Measurements from ENCODE around the gene DNLZ.

DNLZ gene

DNA sequence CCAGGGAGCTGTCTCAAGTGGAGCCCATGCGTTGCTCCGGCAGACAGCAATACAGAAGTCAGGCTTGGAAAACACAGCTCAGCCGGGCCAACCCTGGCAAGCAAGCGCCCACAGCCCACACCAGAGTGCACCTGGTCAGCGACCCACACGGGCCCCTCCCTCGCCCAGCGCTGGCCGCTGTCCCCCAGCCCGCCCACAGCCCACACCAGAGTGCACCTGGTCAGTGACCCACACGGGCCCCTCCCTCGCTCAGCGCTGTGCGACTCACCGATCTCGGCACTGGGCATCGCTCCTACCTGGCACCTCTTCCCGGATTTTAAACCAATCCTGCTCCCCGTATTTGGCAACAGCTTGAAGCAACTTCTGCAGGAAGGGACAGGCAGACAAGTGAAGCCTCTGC lies 23.7 kb upstream of the DNLZ start:
- H2AK5ac ChIP-seq (ENCODE audit: low read length, severe bottlenecking) = no peak overlapping the region
- 98% methylated on average over 19 of the region's 19 CpGs for WGBS
- H3K27ac ChIP-seq (ENCODE audit: low read length, poor library complexity, severe bottlenecking) = no peak overlapping the region
- no peak overlapping the region for H4K8ac ChIP-seq (ENCODE audit: low read length)
- no peak overlapping the region for H3K4ac ChIP-seq (ENCODE audit: low read depth in 1 of 2, low read length in 2 of 2)
- H3K23ac ChIP-seq (ENCODE audit: low read length in 2 of 2) = no peak overlapping the region
- H3K14ac ChIP-seq (ENCODE audit: low read length in 2 of 2) = no peak overlapping the region
- no peak overlapping the region for H2BK15ac ChIP-seq (ENCODE audit: low read depth, poor library complexity, severe bottlenecking)
- no peak for DNase-seq
- no peak overlapping the region for H2BK5ac ChIP-seq (ENCODE audit: low read depth, low read length, poor library complexity, severe bottlenecking)
- no peak overlapping the region for H4K91ac ChIP-seq (ENCODE audit: low read length)
- H3K9me3 ChIP-seq (ENCODE audit: control insufficient read depth, low read length) = no peaks in the 10 kb centered on the region
- no peaks in the 10 kb centered on the region for H3K27me3 ChIP-seq (ENCODE audit: control insufficient read depth in 1 of 2, insufficient read depth in 1 of 2, low read length in 2 of 2)
- peaks cover 80 to 90% of the 10 kb centered on the region in 2 experiments for H3K36me3 ChIP-seq (ENCODE audit: control insufficient read depth in 1 of 2, insufficient read depth in 2 of 2, low read depth in 1 of 2, low read length in 2 of 2)
- no peak overlapping the region for H3K4me2 ChIP-seq (ENCODE audit: low read length, poor library complexity, severe bottlenecking)
- H3K79me1 ChIP-seq (replicated peaks; ENCODE audit: low read length, poor library complexity, severe bottlenecking) = peaks cover 54% of the 10 kb centered on the region
- no peak overlapping the region for H2BK12ac ChIP-seq (ENCODE audit: low read length in 2 of 2)
- H3K9ac ChIP-seq (ENCODE audit: low read length) = no peak overlapping the region
- no peak overlapping the region for H3K4me3 ChIP-seq (ENCODE audit: insufficient read depth in 1 of 2, low read depth in 1 of 2, low read length in 2 of 2)
- H2AFZ ChIP-seq (ENCODE audit: low read depth, low read length) = no peak overlapping the region
- H2BK120ac ChIP-seq (ENCODE audit: low read depth, low read length) = no peak overlapping the region
- no peaks in the 10 kb centered on the region for H3K4me1 ChIP-seq (ENCODE audit: control insufficient read depth, insufficient read depth, low read depth, low read length)
- no peak overlapping the region for H3K18ac ChIP-seq (ENCODE audit: low read depth in 1 of 2, low read length in 2 of 2)

DNA sequence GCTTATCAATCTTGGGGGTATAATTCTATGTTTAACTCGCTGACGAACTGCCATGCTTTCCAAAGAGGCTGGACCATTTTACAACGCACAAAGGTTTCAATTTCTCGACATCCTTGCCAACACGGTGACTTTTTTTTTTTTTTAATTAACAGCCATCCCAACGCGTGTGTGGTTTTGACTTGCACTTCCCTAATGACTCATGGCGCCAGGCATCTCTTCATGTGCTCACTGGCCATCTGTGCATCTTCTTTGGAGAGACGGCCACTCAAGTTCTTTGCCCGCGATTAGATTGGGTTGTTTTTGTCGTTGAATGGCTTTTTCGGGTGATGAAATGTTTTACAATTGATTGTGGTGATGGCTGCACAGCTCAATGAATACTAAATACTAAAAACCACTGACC lies 22.5 kb upstream of the DNLZ start:
- Histone ChIP-seq H3K27ac (ENCODE audit: low read length, poor library complexity, severe bottlenecking) (no peak overlapping the region), H3K4me1 (ENCODE audit: control insufficient read depth, insufficient read depth, low read depth, low read length) (no peaks in the 10 kb centered on the region), H3K4ac (ENCODE audit: low read depth in 1 of 2, low read length in 2 of 2) (no peak overlapping the region), H4K91ac (ENCODE audit: low read length) (no peak overlapping the region), H4K8ac (ENCODE audit: low read length) (no peak overlapping the region), H3K9me3 (ENCODE audit: control insufficient read depth, low read length) (no peaks in the 10 kb centered on the region), H3K18ac (ENCODE audit: low read depth in 1 of 2, low read length in 2 of 2) (no peak overlapping the region), H2BK5ac (ENCODE audit: low read depth, low read length, poor library complexity, severe bottlenecking) (no peak overlapping the region), H2BK12ac (ENCODE audit: low read length in 2 of 2) (no peak overlapping the region), H2AK5ac (ENCODE audit: low read length, severe bottlenecking) (no peak overlapping the region), H3K79me1 (replicated peaks; ENCODE audit: low read length, poor library complexity, severe bottlenecking) (peaks cover 46% of the 10 kb centered on the region), H3K4me3 (ENCODE audit: insufficient read depth in 1 of 2, low read depth in 1 of 2, low read length in 2 of 2) (no peak overlapping the region), H3K9ac (ENCODE audit: low read length) (no peak overlapping the region), H2AFZ (ENCODE audit: low read depth, low read length) (no peak overlapping the region), H3K14ac (ENCODE audit: low read length in 2 of 2) (no peak overlapping the region), H2BK120ac (ENCODE audit: low read depth, low read length) (no peak overlapping the region), H3K27me3 (ENCODE audit: control insufficient read depth in 1 of 2, insufficient read depth in 1 of 2, low read length in 2 of 2) (no peaks in the 10 kb centered on the region), H3K4me2 (ENCODE audit: low read length, poor library complexity, severe bottlenecking) (no peak overlapping the region), H2BK15ac (ENCODE audit: low read depth, poor library complexity, severe bottlenecking) (no peak overlapping the region), H3K23ac (ENCODE audit: low read length in 2 of 2) (no peak overlapping the region), H3K36me3 (ENCODE audit: control insufficient read depth in 1 of 2, insufficient read depth in 2 of 2, low read depth in 1 of 2, low read length in 2 of 2) (peaks cover 84 to 89% of the 10 kb centered on the region in 2 experiments)
- WGBS = 97% methylated on average over 11 of the region's 13 CpGs
- DNase-seq = no peak

DNA sequence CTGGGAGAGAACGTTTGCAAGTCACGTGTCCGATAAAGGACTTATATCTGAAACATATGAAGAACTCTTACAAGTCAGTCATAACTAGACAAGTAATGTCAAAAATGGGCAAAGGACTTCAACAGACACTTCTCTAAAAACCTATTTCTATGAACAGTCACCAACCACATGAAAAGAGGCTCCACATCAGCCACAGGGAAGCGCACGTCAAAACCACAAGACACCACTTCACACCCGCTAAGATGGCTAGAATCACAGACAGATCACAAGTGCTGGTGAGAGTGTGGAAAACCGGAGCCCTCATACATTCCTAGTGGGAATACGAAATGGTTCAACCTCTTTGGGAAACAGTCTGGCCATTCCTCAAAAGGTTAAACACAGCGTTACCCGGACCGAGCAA lies 21.5 kb upstream of the DNLZ start:
- H2AK5ac ChIP-seq (ENCODE audit: low read length, severe bottlenecking) = no peak overlapping the region
- H3K4me2 ChIP-seq (ENCODE audit: low read length, poor library complexity, severe bottlenecking) = no peak overlapping the region
- H2AFZ ChIP-seq (ENCODE audit: low read depth, low read length) = no peak overlapping the region
- no peak overlapping the region for H3K14ac ChIP-seq (ENCODE audit: low read length in 2 of 2)
- H4K91ac ChIP-seq (ENCODE audit: low read length) = no peak overlapping the region
- H3K27ac ChIP-seq (ENCODE audit: low read length, poor library complexity, severe bottlenecking) = no peak overlapping the region
- no peak overlapping the region for H3K23ac ChIP-seq (ENCODE audit: low read length in 2 of 2)
- no peak overlapping the region for H2BK5ac ChIP-seq (ENCODE audit: low read depth, low read length, poor library complexity, severe bottlenecking)
- H4K8ac ChIP-seq (ENCODE audit: low read length) = no peak overlapping the region
- H3K4me3 ChIP-seq (ENCODE audit: insufficient read depth in 1 of 2, low read depth in 1 of 2, low read length in 2 of 2) = no peak overlapping the region
- 98% methylated on average over 11 of the region's 11 CpGs for WGBS
- peaks cover 92 to 95% of the 10 kb centered on the region in 2 experiments for H3K36me3 ChIP-seq (ENCODE audit: control insufficient read depth in 1 of 2, insufficient read depth in 2 of 2, low read depth in 1 of 2, low read length in 2 of 2)
- H3K4me1 ChIP-seq (ENCODE audit: control insufficient read depth, insufficient read depth, low read depth, low read length) = no peaks in the 10 kb centered on the region
- H3K79me1 ChIP-seq (replicated peaks; ENCODE audit: low read length, poor library complexity, severe bottlenecking) = peaks cover 46% of the 10 kb centered on the region
- H3K27me3 ChIP-seq (ENCODE audit: control insufficient read depth in 1 of 2, insufficient read depth in 1 of 2, low read length in 2 of 2) = no peaks in the 10 kb centered on the region
- no peaks in the 10 kb centered on the region for H3K9me3 ChIP-seq (ENCODE audit: control insufficient read depth, low read length)
- no peak for DNase-seq
- H3K18ac ChIP-seq (ENCODE audit: low read depth in 1 of 2, low read length in 2 of 2) = no peak overlapping the region
- H3K4ac ChIP-seq (ENCODE audit: low read depth in 1 of 2, low read length in 2 of 2) = no peak overlapping the region
- H2BK15ac ChIP-seq (ENCODE audit: low read depth, poor library complexity, severe bottlenecking) = no peak overlapping the region
- no peak overlapping the region for H2BK12ac ChIP-seq (ENCODE audit: low read length in 2 of 2)
- H2BK120ac ChIP-seq (ENCODE audit: low read depth, low read length) = no peak overlapping the region
- no peak overlapping the region for H3K9ac ChIP-seq (ENCODE audit: low read length)

- Histone ChIP-seq H2BK5ac (ENCODE audit: low read depth, low read length, poor library complexity, severe bottlenecking) (no peak overlapping the region), H3K9ac (ENCODE audit: low read length) (no peak overlapping the region), H3K18ac (ENCODE audit: low read depth in 1 of 2, low read length in 2 of 2) (no peak overlapping the region), H3K79me1 (replicated peaks; ENCODE audit: low read length, poor library complexity, severe bottlenecking) (peaks cover 34% of the 10 kb centered on the region), H3K36me3 (ENCODE audit: control insufficient read depth in 1 of 2, insufficient read depth in 2 of 2, low read depth in 1 of 2, low read length in 2 of 2) (peaks cover 92% of the 10 kb centered on the region in 2 experiments), H2AK5ac (ENCODE audit: low read length, severe bottlenecking) (no peak overlapping the region), H3K14ac (ENCODE audit: low read length in 2 of 2) (no peak overlapping the region), H4K8ac (ENCODE audit: low read length) (no peak overlapping the region), H3K4me1 (ENCODE audit: control insufficient read depth, insufficient read depth, low read depth, low read length) (no peaks in the 10 kb centered on the region), H3K4me3 (ENCODE audit: insufficient read depth in 1 of 2, low read depth in 1 of 2, low read length in 2 of 2) (no peak overlapping the region), H3K4me2 (ENCODE audit: low read length, poor library complexity, severe bottlenecking) (no peak overlapping the region), H3K23ac (ENCODE audit: low read length in 2 of 2) (no peak overlapping the region), H2AFZ (ENCODE audit: low read depth, low read length) (no peak overlapping the region), H3K9me3 (ENCODE audit: control insufficient read depth, low read length) (no peaks in the 10 kb centered on the region), H3K27me3 (ENCODE audit: control insufficient read depth in 1 of 2, insufficient read depth in 1 of 2, low read length in 2 of 2) (no peaks in the 10 kb centered on the region), H2BK120ac (ENCODE audit: low read depth, low read length) (no peak overlapping the region), H3K27ac (ENCODE audit: low read length, poor library complexity, severe bottlenecking) (no peak overlapping the region), H2BK15ac (ENCODE audit: low read depth, poor library complexity, severe bottlenecking) (no peak overlapping the region), H4K91ac (ENCODE audit: low read length) (no peak overlapping the region), H2BK12ac (ENCODE audit: low read length in 2 of 2) (no peak overlapping the region), H3K4ac (ENCODE audit: low read depth in 1 of 2, low read length in 2 of 2) (no peak overlapping the region)
- DNase-seq = no peak
- over 99% methylated on average over 20 of the region's 20 CpGs for WGBS
Observed at GRCh38 chr9:136383436-136383835, 19.9 kb upstream of the DNLZ start.

All from mesenchymal stem cell (in vitro differentiated cells and primary cell).